GM23338 (cell line): ENCODE data around the gene SYNPR.

Source experiments
- CREB1 ChIP-seq: fragments of 250-450 bp; sonication (Bioruptor Pico); IDR thresholded peaks from 2 replicates; pipeline ENCODE4 v1.5.0; 2020; ENCODE audit warnings: low read depth, mild to moderate bottlenecking, moderate library complexity
- ETS1 ChIP-seq: IDR thresholded peaks from 2 replicates; pipeline ENCODE4 v1.6.1; 2016; ENCODE audit warnings: antibody characterized with exemption
- EZH2 ChIP-seq: fragments of 200-600 bp; sonication (generic); IDR thresholded peaks from one replicate; pipeline ENCODE4 v1.8.0; 2017; ENCODE audit warnings: antibody characterized with exemption, mild to moderate bottlenecking, low read depth; ENCODE audit not compliant: unreplicated experiment
- EZH2phosphoT487 ChIP-seq: fragments of 200-600 bp; sonication (generic); IDR thresholded peaks from one replicate; pipeline ENCODE4 v1.8.1; 2018; ENCODE audit warnings: antibody characterized with exemption; ENCODE audit not compliant: unreplicated experiment
- JUNB ChIP-seq: IDR thresholded peaks from one replicate; pipeline ENCODE4 v1.6.1; 2016; ENCODE audit warnings: antibody characterized with exemption; ENCODE audit not compliant: unreplicated experiment
- NANOG ChIP-seq: IDR thresholded peaks from 2 replicates; pipeline ENCODE4 v1.6.1; 2016; ENCODE audit warnings: antibody characterized with exemption, borderline replicate concordance
- POLR2AphosphoS5 ChIP-seq: IDR thresholded peaks from 2 replicates; pipeline ENCODE4 v1.6.1; 2016; ENCODE audit warnings: antibody characterized with exemption, low read depth
- STAT1 ChIP-seq: IDR thresholded peaks from one replicate; pipeline ENCODE4 v1.6.1; 2016; ENCODE audit warnings: antibody characterized with exemption; ENCODE audit not compliant: unreplicated experiment
- ZNF114 ChIP-seq: fragments of 250-450 bp; sonication (Bioruptor Pico); IDR thresholded peaks from 2 replicates; pipeline ENCODE4 v1.5.0; 2020; ENCODE audit warnings: mild to moderate bottlenecking, moderate library complexity
- ZNF331 ChIP-seq: fragments of 250-450 bp; sonication (Bioruptor Pico); IDR thresholded peaks from 2 replicates; pipeline ENCODE4 v1.5.0; 2020; ENCODE audit warnings: low read depth, mild to moderate bottlenecking, moderate library complexity
- TF ChIP-seq, protein P1 (sequence below), 2 experiments: fragments of 200-600 bp in 1 of 2; sonication (generic) in 1 of 2; conservative IDR thresholded peaks; 2 replicates each; pipeline versions ENCODE4 v1.5.1 to v1.6.1; 2016 to 2017; ENCODE audit warnings: antibody characterized with exemption in 2 of 2, low read depth in 2 of 2, mild to moderate bottlenecking in 2 of 2, moderate library complexity in 1 of 2
- TF ChIP-seq, protein P2 (sequence below): IDR thresholded peaks from one replicate; pipeline ENCODE4 v1.6.1; 2018; ENCODE audit warnings: antibody characterized with exemption; ENCODE audit not compliant: unreplicated experiment

GRCh38 chr3:63344661-63345060 lies 66.6 kb downstream of the SYNPR start:
- TF ChIP-seq, protein P1, sequence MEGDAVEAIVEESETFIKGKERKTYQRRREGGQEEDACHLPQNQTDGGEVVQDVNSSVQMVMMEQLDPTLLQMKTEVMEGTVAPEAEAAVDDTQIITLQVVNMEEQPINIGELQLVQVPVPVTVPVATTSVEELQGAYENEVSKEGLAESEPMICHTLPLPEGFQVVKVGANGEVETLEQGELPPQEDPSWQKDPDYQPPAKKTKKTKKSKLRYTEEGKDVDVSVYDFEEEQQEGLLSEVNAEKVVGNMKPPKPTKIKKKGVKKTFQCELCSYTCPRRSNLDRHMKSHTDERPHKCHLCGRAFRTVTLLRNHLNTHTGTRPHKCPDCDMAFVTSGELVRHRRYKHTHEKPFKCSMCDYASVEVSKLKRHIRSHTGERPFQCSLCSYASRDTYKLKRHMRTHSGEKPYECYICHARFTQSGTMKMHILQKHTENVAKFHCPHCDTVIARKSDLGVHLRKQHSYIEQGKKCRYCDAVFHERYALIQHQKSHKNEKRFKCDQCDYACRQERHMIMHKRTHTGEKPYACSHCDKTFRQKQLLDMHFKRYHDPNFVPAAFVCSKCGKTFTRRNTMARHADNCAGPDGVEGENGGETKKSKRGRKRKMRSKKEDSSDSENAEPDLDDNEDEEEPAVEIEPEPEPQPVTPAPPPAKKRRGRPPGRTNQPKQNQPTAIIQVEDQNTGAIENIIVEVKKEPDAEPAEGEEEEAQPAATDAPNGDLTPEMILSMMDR (conservative IDR thresholded peaks at IDR 0.05; ENCODE audit: low read depth in 2 of 2), result no peak
- TF ChIP-seq POLR2AphosphoS5 (no peak), EZH2 (no peak), JUNB (no peak), EZH2phosphoT487 (no peak), CREB1 (CRISPR knock-in tag) (no peak), ETS1 (no peak), ZNF114 (no peak), NANOG (no peak), STAT1 (no peak), ZNF331 (CRISPR knock-in tag) (no peak)
- TF ChIP-seq, protein P2, sequence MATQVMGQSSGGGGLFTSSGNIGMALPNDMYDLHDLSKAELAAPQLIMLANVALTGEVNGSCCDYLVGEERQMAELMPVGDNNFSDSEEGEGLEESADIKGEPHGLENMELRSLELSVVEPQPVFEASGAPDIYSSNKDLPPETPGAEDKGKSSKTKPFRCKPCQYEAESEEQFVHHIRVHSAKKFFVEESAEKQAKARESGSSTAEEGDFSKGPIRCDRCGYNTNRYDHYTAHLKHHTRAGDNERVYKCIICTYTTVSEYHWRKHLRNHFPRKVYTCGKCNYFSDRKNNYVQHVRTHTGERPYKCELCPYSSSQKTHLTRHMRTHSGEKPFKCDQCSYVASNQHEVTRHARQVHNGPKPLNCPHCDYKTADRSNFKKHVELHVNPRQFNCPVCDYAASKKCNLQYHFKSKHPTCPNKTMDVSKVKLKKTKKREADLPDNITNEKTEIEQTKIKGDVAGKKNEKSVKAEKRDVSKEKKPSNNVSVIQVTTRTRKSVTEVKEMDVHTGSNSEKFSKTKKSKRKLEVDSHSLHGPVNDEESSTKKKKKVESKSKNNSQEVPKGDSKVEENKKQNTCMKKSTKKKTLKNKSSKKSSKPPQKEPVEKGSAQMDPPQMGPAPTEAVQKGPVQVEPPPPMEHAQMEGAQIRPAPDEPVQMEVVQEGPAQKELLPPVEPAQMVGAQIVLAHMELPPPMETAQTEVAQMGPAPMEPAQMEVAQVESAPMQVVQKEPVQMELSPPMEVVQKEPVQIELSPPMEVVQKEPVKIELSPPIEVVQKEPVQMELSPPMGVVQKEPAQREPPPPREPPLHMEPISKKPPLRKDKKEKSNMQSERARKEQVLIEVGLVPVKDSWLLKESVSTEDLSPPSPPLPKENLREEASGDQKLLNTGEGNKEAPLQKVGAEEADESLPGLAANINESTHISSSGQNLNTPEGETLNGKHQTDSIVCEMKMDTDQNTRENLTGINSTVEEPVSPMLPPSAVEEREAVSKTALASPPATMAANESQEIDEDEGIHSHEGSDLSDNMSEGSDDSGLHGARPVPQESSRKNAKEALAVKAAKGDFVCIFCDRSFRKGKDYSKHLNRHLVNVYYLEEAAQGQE, result no peak
